Parietal lobe (tissue), 1 donor: ENCODE data around the gene SMPDL3B. TPM values are rescaled to one million over a fixed set of nuclear protein-coding genes. Genes with fewer than 3 reads are reported as not detected.

Experiments
- total RNA-seq: library from RNA; depleted of rRNA; stranded (reverse); fragments of >200 nt; gene quantifications from one replicate; pipeline ENCODE4 v1.2.3, GENCODE V29; 2014

Gene SMPDL3B, protein sequence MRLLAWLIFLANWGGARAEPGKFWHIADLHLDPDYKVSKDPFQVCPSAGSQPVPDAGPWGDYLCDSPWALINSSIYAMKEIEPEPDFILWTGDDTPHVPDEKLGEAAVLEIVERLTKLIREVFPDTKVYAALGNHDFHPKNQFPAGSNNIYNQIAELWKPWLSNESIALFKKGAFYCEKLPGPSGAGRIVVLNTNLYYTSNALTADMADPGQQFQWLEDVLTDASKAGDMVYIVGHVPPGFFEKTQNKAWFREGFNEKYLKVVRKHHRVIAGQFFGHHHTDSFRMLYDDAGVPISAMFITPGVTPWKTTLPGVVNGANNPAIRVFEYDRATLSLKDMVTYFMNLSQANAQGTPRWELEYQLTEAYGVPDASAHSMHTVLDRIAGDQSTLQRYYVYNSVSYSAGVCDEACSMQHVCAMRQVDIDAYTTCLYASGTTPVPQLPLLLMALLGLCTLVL
- total RNA-seq = not detected

DNA sequence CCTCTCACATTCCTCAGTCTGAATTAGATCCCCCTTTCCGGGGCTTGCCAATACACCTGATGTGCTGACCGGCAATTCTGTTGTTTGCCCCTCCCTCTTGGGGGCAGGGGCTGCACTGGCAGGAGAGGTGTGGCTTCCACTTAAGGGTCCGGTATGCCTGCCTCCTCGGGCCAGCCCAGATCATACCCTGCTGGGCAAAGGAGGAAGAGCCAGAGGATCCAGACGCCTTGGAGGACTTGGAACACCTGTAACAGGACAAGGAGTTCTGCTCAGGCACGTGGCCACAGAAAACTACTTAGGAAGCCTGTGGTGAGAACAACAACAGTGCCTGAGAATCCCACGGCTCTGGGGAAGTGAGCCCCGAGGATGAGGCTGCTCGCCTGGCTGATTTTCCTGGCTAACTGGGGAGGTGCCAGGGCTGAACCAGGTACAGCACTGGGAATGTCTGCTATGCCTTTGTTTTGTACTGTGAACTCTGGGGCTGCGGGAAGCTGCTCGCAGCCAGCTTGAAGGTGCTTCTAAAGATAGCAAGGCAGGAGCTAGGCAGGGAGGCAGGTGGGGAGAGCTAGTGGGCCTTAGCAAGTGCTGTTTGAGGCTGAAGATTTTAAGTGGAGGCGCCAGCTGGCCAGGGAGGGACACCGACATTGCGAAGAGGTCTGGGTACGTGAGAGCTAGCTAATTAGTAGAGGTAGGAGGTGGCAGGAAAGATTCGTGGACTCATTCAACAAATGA, at the start of gene SMPDL3B:
TSS of gene SMPDL3B (plus strand) at position 183 of the 732 bp plus-strand sequence. CDS start at position 367, 184 bp downstream.

DNA sequence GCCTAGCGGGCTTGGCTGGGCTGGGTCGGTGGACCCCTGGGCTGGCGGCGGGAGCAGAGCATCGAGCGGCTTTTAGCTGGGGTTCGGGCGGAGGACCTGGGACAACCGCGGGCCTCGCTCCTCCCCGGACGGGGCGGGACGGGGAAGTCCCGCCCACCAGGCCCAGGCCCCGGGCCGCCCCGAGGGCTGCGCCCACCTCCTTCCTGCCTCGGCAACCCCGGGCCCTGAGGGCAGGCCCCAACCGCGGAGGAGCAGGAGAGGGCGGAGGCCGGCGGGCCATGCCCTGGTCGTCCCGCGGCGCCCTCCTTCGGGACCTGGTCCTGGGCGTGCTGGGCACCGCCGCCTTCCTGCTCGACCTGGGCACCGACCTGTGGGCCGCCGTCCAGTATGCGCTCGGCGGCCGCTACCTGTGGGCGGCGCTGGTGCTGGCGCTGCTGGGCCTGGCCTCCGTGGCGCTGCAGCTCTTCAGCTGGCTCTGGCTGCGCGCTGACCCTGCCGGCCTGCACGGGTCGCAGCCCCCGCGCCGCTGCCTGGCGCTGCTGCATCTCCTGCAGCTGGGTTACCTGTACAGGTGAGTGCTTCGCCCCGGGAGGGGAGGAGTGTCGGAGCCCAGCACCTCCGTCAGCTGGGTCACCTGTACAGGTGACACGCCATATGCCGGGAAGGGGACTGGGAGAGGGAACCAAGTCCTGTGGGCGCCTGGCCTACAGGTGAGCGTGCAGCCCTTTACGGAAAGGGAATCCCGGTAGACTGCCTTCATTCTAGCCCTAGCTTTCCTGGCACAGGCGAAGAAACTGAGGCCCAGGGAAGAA, 25.2 kb downstream of the SMPDL3B start, which contains the start of gene XKR8:
TSS of gene XKR8 (plus strand) at position 182 of the 812 bp plus-strand sequence. CDS start at position 279, 97 bp downstream.

Other genes starting within 250 kb of the SMPDL3B start
- 10.3 TPM for gene FAM76A, start 209.0 kb upstream of the SMPDL3B start, total RNA-seq
- 121 TPM for gene STX12, start 161.8 kb upstream of the SMPDL3B start, total RNA-seq
- 48.5 TPM for gene PPP1R8, start 104.2 kb upstream of the SMPDL3B start, total RNA-seq
- gene THEMIS2, start 62.5 kb upstream of the SMPDL3B start, total RNA-seq = 2.8 TPM
- 62.3 TPM for gene RPA2, start 20.4 kb upstream of the SMPDL3B start, total RNA-seq
- 4.7 TPM for gene XKR8, start 25.0 kb downstream of the SMPDL3B start, total RNA-seq
- 22.2 TPM for gene EYA3, start 153.6 kb downstream of the SMPDL3B start, total RNA-seq
- 1.6 TPM for gene PTAFR, start 241.7 kb downstream of the SMPDL3B start, total RNA-seq